Sigmoid colon (tissue), 4 donors: ENCODE measurements around the gene GALNT1.

Experiments used
- EP300 ChIP-seq, 4 donors: sonication (generic); formaldehyde crosslinking; IDR thresholded peaks; one replicate each; pipeline ENCODE4 v1.6.1; 2017; ENCODE audit warnings: antibody characterized with exemption in 4 of 4
- POLR2A ChIP-seq, 2 donors: fragments of 450-650 bp; IDR thresholded peaks; one replicate each; pipeline ENCODE4 v1.6.1; 2016; ENCODE audit warnings: antibody characterized with exemption in 2 of 2, mild to moderate bottlenecking in 2 of 2, moderate library complexity in 2 of 2
- POLR2AphosphoS5 ChIP-seq, 4 donors: sonication (generic); formaldehyde crosslinking; IDR thresholded peaks; one replicate each; pipeline ENCODE4 v1.6.1; 2017; ENCODE audit warnings: antibody characterized with exemption in 4 of 4
- TF ChIP-seq, protein P1 (sequence below), 4 experiments: fragments of 450-650 bp in 3 of 4; fragments of 200-600 bp in 1 of 4; IDR thresholded peaks; one replicate each; pipeline ENCODE4 v1.5.1; 2016 to 2019; ENCODE audit warnings: antibody characterized with exemption in 4 of 4, mild to moderate bottlenecking in 3 of 4, moderate library complexity in 2 of 4

DNA sequence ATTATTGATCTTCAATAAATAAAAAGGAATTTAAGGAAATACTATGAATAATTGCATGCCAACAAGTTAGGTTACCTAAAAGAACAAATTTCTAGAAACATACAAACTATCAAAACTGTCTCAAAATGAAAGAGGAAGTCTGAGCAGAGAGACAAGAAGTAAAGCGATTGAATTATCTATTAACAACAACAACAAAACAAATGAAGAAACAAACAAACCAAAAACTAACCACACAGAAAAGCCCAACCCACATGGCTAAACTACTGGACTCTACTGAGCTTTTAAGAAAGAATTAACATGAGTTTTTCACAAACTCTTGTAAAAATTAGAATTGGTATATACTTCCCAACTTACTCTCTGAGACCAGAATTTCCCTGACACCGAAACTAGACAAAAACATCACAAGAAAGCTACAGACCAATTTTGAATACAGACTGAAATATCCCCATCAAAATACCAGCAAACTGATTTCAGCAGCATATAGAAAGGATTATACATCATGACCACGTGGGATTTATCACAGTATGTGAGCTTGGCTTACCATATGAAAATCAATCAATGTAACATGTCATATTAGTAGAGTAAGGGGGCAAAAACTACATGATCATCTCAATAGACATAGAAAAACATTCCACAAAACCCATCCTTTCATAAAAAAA is 16.6 kb upstream of the GALNT1 start:
- no peak for TF ChIP-seq POLR2A (IDR thresholded peaks at IDR 0.05)
- TF ChIP-seq, protein P1, sequence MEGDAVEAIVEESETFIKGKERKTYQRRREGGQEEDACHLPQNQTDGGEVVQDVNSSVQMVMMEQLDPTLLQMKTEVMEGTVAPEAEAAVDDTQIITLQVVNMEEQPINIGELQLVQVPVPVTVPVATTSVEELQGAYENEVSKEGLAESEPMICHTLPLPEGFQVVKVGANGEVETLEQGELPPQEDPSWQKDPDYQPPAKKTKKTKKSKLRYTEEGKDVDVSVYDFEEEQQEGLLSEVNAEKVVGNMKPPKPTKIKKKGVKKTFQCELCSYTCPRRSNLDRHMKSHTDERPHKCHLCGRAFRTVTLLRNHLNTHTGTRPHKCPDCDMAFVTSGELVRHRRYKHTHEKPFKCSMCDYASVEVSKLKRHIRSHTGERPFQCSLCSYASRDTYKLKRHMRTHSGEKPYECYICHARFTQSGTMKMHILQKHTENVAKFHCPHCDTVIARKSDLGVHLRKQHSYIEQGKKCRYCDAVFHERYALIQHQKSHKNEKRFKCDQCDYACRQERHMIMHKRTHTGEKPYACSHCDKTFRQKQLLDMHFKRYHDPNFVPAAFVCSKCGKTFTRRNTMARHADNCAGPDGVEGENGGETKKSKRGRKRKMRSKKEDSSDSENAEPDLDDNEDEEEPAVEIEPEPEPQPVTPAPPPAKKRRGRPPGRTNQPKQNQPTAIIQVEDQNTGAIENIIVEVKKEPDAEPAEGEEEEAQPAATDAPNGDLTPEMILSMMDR (IDR thresholded peaks at IDR 0.05) = no peak
- no peak for TF ChIP-seq POLR2AphosphoS5 (IDR thresholded peaks at IDR 0.05)
- no peak for TF ChIP-seq EP300 (IDR thresholded peaks at IDR 0.05)
